Measurements from ENCODE around the gene ANKRD27. TPM values are rescaled to one million over a fixed set of nuclear protein-coding genes. Genes with fewer than 3 reads are reported as not detected.
"Not testable (repeated sequence)": the region's sequence is repeated elsewhere in the genome, so short reads cannot be mapped to it uniquely, and the experiment has no call there.

The ANKRD27 gene
- total RNA-seq, 1 donor from 2014 or later, result 28.2 TPM

GRCh38 chr19:32696771-32697170 lies 21.8 kb upstream of the ANKRD27 start:
- DNase-seq (ENCODE audit: low spot score), result not testable (repeated sequence)

GRCh38 chr19:32695506-32695905 lies 20.5 kb upstream of the ANKRD27 start:
- peak overlapping the region; percentile 59 for H3K4me3 Mint-ChIP-seq
- H3K9me3 Mint-ChIP-seq; H3K27ac Mint-ChIP-seq; DNase-seq (ENCODE audit: low spot score); intact Hi-C loops (cut with micrococcal nuclease); H3K27me3 Mint-ChIP-seq (ENCODE audit: insufficient read depth): not testable (repeated sequence)
- H3K36me3 Mint-ChIP-seq (ENCODE audit: low read depth), result peaks cover 61% of the 10 kb centered on the region
- H3K4me1 Mint-ChIP-seq (ENCODE audit: low read depth), result peaks cover 54% of the 10 kb centered on the region

More at GRCh38 chr19:32696771-32697170, 21.8 kb upstream of the ANKRD27 start:
- H3K27me3 Mint-ChIP-seq (ENCODE audit: insufficient read depth); H3K27ac Mint-ChIP-seq; intact Hi-C loops (cut with micrococcal nuclease); H3K4me3 Mint-ChIP-seq; H3K9me3 Mint-ChIP-seq: not testable (repeated sequence)
- Mint-ChIP-seq H3K36me3 (ENCODE audit: low read depth) (peaks cover 69% of the 10 kb centered on the region), H3K4me1 (ENCODE audit: low read depth) (peaks cover 45% of the 10 kb centered on the region)

GRCh38 chr19:32694851-32695250 lies 19.9 kb upstream of the ANKRD27 start:
- DNase-seq (ENCODE audit: low spot score); H3K27me3 Mint-ChIP-seq (ENCODE audit: insufficient read depth); H3K27ac Mint-ChIP-seq; H3K9me3 Mint-ChIP-seq: not testable (repeated sequence)
- intact Hi-C loops (cut with micrococcal nuclease), result loop anchor here (5.0 kb wide), 4 partner anchors 98 to 677 kb away; partner anchors contain the start of genes CEBPG, DPY19L3 and ZNF507
- H3K36me3 Mint-ChIP-seq (ENCODE audit: low read depth), result peaks cover 55% of the 10 kb centered on the region
- H3K4me1 Mint-ChIP-seq (ENCODE audit: low read depth), result peaks cover 59% of the 10 kb centered on the region
- peak overlapping the region; percentile 95 for H3K4me3 Mint-ChIP-seq

- not testable (repeated sequence) for DNase-seq (ENCODE audit: low spot score); H3K9me3 Mint-ChIP-seq; H3K27me3 Mint-ChIP-seq (ENCODE audit: insufficient read depth)
- intact Hi-C loops (cut with micrococcal nuclease), result loop anchor here (5.0 kb wide), 4 partner anchors 97 to 678 kb away; partner anchors contain the start of genes CEBPG, DPY19L3 and ZNF507
- peak overlapping the region; percentile 7 for H3K27ac Mint-ChIP-seq
- H3K4me1 Mint-ChIP-seq (ENCODE audit: low read depth), result peaks cover 63% of the 10 kb centered on the region
- H3K4me3 Mint-ChIP-seq, result peak overlapping the region; percentile 95
- peaks cover 52% of the 10 kb centered on the region for H3K36me3 Mint-ChIP-seq (ENCODE audit: low read depth)
These were observed 19.3 kb upstream of the ANKRD27 start for GRCh38 chr19:32694316-32694715.

GRCh38 chr19:32693151-32694108 lies 18.4 kb upstream of the ANKRD27 start:
- Mint-ChIP-seq H3K4me1 (ENCODE audit: low read depth) (peaks cover 63% of the 10 kb centered on the region), H3K27ac (peak overlapping the region; percentile 98), H3K4me3 (peak overlapping the region; percentile 95), H3K36me3 (ENCODE audit: low read depth) (peaks cover 44% of the 10 kb centered on the region)
- H3K27me3 Mint-ChIP-seq (ENCODE audit: insufficient read depth); DNase-seq (ENCODE audit: low spot score); H3K9me3 Mint-ChIP-seq: not testable (repeated sequence)
- intact Hi-C loops (cut with micrococcal nuclease), result loop anchor here (2.0 to 5.0 kb wide), 6 partner anchors 96 to 679 kb away; partner anchors contain the start of genes CEBPG, DPY19L3, PDCD5 and ZNF507

GRCh38 chr19:32692727-32693061 lies 17.7 kb upstream of the ANKRD27 start:
- peak overlapping the region; percentile 98 for H3K27ac Mint-ChIP-seq
- H3K9me3 Mint-ChIP-seq, result peaks cover 5% of the 10 kb centered on the region
- intact Hi-C loops (cut with micrococcal nuclease), result loop anchor here (1.0 to 5.0 kb wide), 7 partner anchors 95 to 680 kb away; partner anchors contain the start of genes CEBPG, DPY19L3, PDCD5 and ZNF507
- H3K27me3 Mint-ChIP-seq (ENCODE audit: insufficient read depth), result no peaks in the 10 kb centered on the region
- peaks cover 38% of the 10 kb centered on the region for H3K36me3 Mint-ChIP-seq (ENCODE audit: low read depth)
- H3K4me3 Mint-ChIP-seq, result peak overlapping the region; percentile 95
- no peak for DNase-seq (ENCODE audit: low spot score)
- peaks cover 63% of the 10 kb centered on the region for H3K4me1 Mint-ChIP-seq (ENCODE audit: low read depth)

- Mint-ChIP-seq H3K9me3 (peaks cover 5% of the 10 kb centered on the region), H3K4me1 (ENCODE audit: low read depth) (peaks cover 61% of the 10 kb centered on the region)
- intact Hi-C loops (cut with micrococcal nuclease), result loop anchor here (1.0 to 5.0 kb wide), 9 partner anchors 17 to 680 kb away; partner anchors contain the start of genes ANKRD27, CEBPG, DPY19L3 and GPATCH1
These were observed 17.2 kb upstream of the ANKRD27 start for GRCh38 chr19:32691952-32692726.

GRCh38 chr19:32691291-32691951 lies 16.4 kb upstream of the ANKRD27 start, which contains the start of gene NUDT19:
NUDT19 (plus strand) TSS chr19:32691821; CDS start chr19:32691961, 140 bp downstream.
- Mint-ChIP-seq H3K4me3 (peak within 1 kb of the TSS; percentile 95), H3K27me3 (ENCODE audit: insufficient read depth) (no peaks in the 10 kb centered on the region), H3K27ac (peak within 1 kb of the TSS; percentile 98), H3K9me3 (peaks cover 5% of the 10 kb centered on the region), H3K4me1 (ENCODE audit: low read depth) (peaks cover 54% of the 10 kb centered on the region), H3K36me3 (ENCODE audit: low read depth) (peaks cover 28% of the 10 kb centered on the region)
- DNase-seq (ENCODE audit: low spot score), result peak; percentile 74
- intact Hi-C loops (cut with micrococcal nuclease), result loop anchor here (1.0 to 5.0 kb wide), 6 partner anchors 16 to 681 kb away; partner anchors contain the start of genes ANKRD27, CEBPG, DPY19L3 and GPATCH1

More at GRCh38 chr19:32691952-32692726, 17.2 kb upstream of the ANKRD27 start:
- Mint-ChIP-seq H3K4me3 (peak overlapping the region; percentile 95), H3K36me3 (ENCODE audit: low read depth) (peaks cover 34% of the 10 kb centered on the region), H3K27me3 (ENCODE audit: insufficient read depth) (no peaks in the 10 kb centered on the region), H3K27ac (peak overlapping the region; percentile 98)
- peak; percentile 64 for DNase-seq (ENCODE audit: low spot score)

- peaks cover 25% of the 10 kb centered on the region for H3K4me1 Mint-ChIP-seq (ENCODE audit: low read depth)
- no peak overlapping the region for H3K27ac Mint-ChIP-seq
- no peak overlapping the region for H3K4me3 Mint-ChIP-seq
- intact Hi-C loops (cut with micrococcal nuclease), result no loop called here
- H3K27me3 Mint-ChIP-seq (ENCODE audit: insufficient read depth), result no peaks in the 10 kb centered on the region
- H3K36me3 Mint-ChIP-seq (ENCODE audit: low read depth), result peaks cover 7% of the 10 kb centered on the region
- H3K9me3 Mint-ChIP-seq, result peaks cover 5% of the 10 kb centered on the region
- no peak for DNase-seq (ENCODE audit: low spot score)
These were observed 13.3 kb upstream of the ANKRD27 start for GRCh38 chr19:32688311-32688710.

- no peaks in the 10 kb centered on the region for H3K9me3 Mint-ChIP-seq
- H3K27ac Mint-ChIP-seq, result no peak overlapping the region
- intact Hi-C loops (cut with micrococcal nuclease), result no loop called here
- H3K27me3 Mint-ChIP-seq (ENCODE audit: insufficient read depth), result no peaks in the 10 kb centered on the region
- DNase-seq (ENCODE audit: low spot score), result no peak
- peaks cover 19% of the 10 kb centered on the region for H3K4me1 Mint-ChIP-seq (ENCODE audit: low read depth)
- H3K4me3 Mint-ChIP-seq, result no peak overlapping the region
- peaks cover under 1% of the 10 kb centered on the region for H3K36me3 Mint-ChIP-seq (ENCODE audit: low read depth)
These were observed 12.7 kb upstream of the ANKRD27 start for GRCh38 chr19:32687681-32688080.

- Mint-ChIP-seq H3K9me3 (no peaks in the 10 kb centered on the region), H3K4me3 (no peak overlapping the region), H3K4me1 (ENCODE audit: low read depth) (peaks cover 18% of the 10 kb centered on the region), H3K27me3 (ENCODE audit: insufficient read depth) (peaks cover 4% of the 10 kb centered on the region), H3K36me3 (ENCODE audit: low read depth) (no peaks in the 10 kb centered on the region), H3K27ac (no peak overlapping the region)
- DNase-seq (ENCODE audit: low spot score), result no peak
- intact Hi-C loops (cut with micrococcal nuclease), result no loop called here
These were observed 12.0 kb upstream of the ANKRD27 start for GRCh38 chr19:32686847-32687475.

Measured in activated T-helper 1 cell treated with anti-CD3 and anti-CD28 coated beads, Interleukin-12 subunit alpha, Interleukin-12 subunit beta, Interleukin-2, Interleukin-4 antibody, amounts not matched to agents 30 ng/mL and 10 ng/mL and 1 ng/mL, durations not matched to agents 14 hours and 24 hours and 36 hours (primary cell).